H9 (cell line): ENCODE data around the gene AK8. TPM values are rescaled to one million over a fixed set of nuclear protein-coding genes. Genes with fewer than 3 reads are reported as not detected.

Experiments used
- DNase-seq: peaks from one replicate; pipeline ENCODE4 v3.0.0-alpha.2; 2017
- H2AFZ ChIP-seq: one replicate; pipeline ENCODE4 v1.6.1; 2013; ENCODE audit warnings: mild to moderate bottlenecking, low read length, control low read depth, moderate library complexity
- H2AK5ac ChIP-seq: 2 replicates; pipeline ENCODE4 v1.6.1; 2013; ENCODE audit warnings: low read length, control low read depth, mixed read lengths; ENCODE audit not compliant: insufficient read length
- H2BK120ac ChIP-seq: one replicate; pipeline ENCODE4 v1.6.1; 2013; ENCODE audit warnings: low read depth, mild to moderate bottlenecking, low read length, control low read depth, inconsistent platforms; ENCODE audit not compliant: poor library complexity, severe bottlenecking
- H2BK12ac ChIP-seq: 2 replicates; pipeline ENCODE4 v1.6.1; 2013; ENCODE audit warnings: low read length, control low read depth, mixed read lengths, low read depth; ENCODE audit not compliant: insufficient read length
- H2BK15ac ChIP-seq: 2 replicates; pipeline ENCODE4 v1.6.1; 2013; ENCODE audit warnings: low read depth, low read length, control low read depth
- H2BK20ac ChIP-seq: one replicate; pipeline ENCODE4 v1.6.1; 2013; ENCODE audit warnings: low read depth, mild to moderate bottlenecking, low read length, control low read depth, inconsistent platforms; ENCODE audit not compliant: poor library complexity, severe bottlenecking
- H2BK5ac ChIP-seq: 2 replicates; pipeline ENCODE4 v1.6.1; 2013; ENCODE audit warnings: low read length, control low read depth, mixed read lengths; ENCODE audit not compliant: insufficient read length
- H3K14ac ChIP-seq: 2 replicates; pipeline ENCODE4 v1.6.1; 2013; ENCODE audit warnings: low read length, control low read depth; ENCODE audit not compliant: insufficient read depth
- H3K18ac ChIP-seq: 2 replicates; pipeline ENCODE4 v1.6.1; 2013; ENCODE audit warnings: low read depth, mild to moderate bottlenecking, mixed read lengths, low read length, control low read depth; ENCODE audit not compliant: insufficient read length
- H3K23ac ChIP-seq: 2 replicates; pipeline ENCODE4 v1.6.1; 2013; ENCODE audit warnings: low read length, control low read depth, mixed read lengths, low read depth; ENCODE audit not compliant: insufficient read length
- H3K23me2 ChIP-seq: 2 replicates; pipeline ENCODE4 v1.6.1; 2013; ENCODE audit warnings: low read depth, mild to moderate bottlenecking, mixed read lengths, low read length, control low read depth; ENCODE audit not compliant: insufficient read length, poor library complexity, severe bottlenecking
- H3K27ac ChIP-seq: 2 replicates; pipeline ENCODE4 v1.5.1; 2013; ENCODE audit warnings: low read length, control low read depth, mixed read lengths, low read depth; ENCODE audit not compliant: insufficient read length
- H3K27me3 ChIP-seq: 2 replicates; pipeline ENCODE4 v1.6.1; 2013; ENCODE audit warnings: low read length, control low read depth, inconsistent platforms; ENCODE audit not compliant: insufficient read depth
- H3K4ac ChIP-seq: 2 replicates; pipeline ENCODE4 v1.6.1; 2013; ENCODE audit warnings: low read depth, mild to moderate bottlenecking, control low read depth, inconsistent platforms, low read length, moderate library complexity
- H3K4me1 ChIP-seq: 2 replicates; pipeline ENCODE4 v1.6.1; 2013; ENCODE audit warnings: low read length, control low read depth, inconsistent platforms; ENCODE audit not compliant: insufficient read depth
- H3K4me2 ChIP-seq: 2 replicates; pipeline ENCODE4 v1.6.1; 2013; ENCODE audit warnings: low read length, control low read depth, mixed read lengths; ENCODE audit not compliant: insufficient read length, insufficient read depth
- H3K56ac ChIP-seq: 2 replicates; pipeline ENCODE4 v1.6.1; 2013; ENCODE audit warnings: low read depth, mild to moderate bottlenecking, mixed read lengths, low read length, control low read depth; ENCODE audit not compliant: insufficient read length
- H3K79me1 ChIP-seq: 2 replicates; pipeline ENCODE4 v1.6.1; 2013; ENCODE audit warnings: low read depth, mild to moderate bottlenecking, moderate library complexity, low read length, control low read depth, inconsistent platforms; ENCODE audit not compliant: insufficient read depth, poor library complexity, severe bottlenecking
- H3K79me2 ChIP-seq: 2 replicates; pipeline ENCODE4 v1.6.1; 2013; ENCODE audit warnings: low read length, control low read depth, inconsistent platforms; ENCODE audit not compliant: insufficient read depth
- H3K9ac ChIP-seq: 2 replicates; pipeline ENCODE4 v1.6.1; 2013; ENCODE audit warnings: low read length, control low read depth, mixed read lengths; ENCODE audit not compliant: insufficient read length; ENCODE audit errors: extremely low read depth
- H3K9me3 ChIP-seq: one replicate; pipeline ENCODE4 v1.6.1; 2013; ENCODE audit warnings: low read depth, low read length, inconsistent platforms; ENCODE audit not compliant: control insufficient read depth
- H3T11ph ChIP-seq: one replicate; pipeline ENCODE4 v1.6.1; 2013; ENCODE audit warnings: mild to moderate bottlenecking, low read length, control low read depth, inconsistent platforms
- H4K20me1 ChIP-seq: one replicate; pipeline ENCODE4 v1.6.1; 2013; ENCODE audit not compliant: control insufficient read depth, insufficient read length, insufficient read depth
- H4K5ac ChIP-seq: 2 replicates; pipeline ENCODE4 v1.6.1; 2013; ENCODE audit warnings: low read depth, mild to moderate bottlenecking, mixed read lengths, low read length, control low read depth; ENCODE audit not compliant: insufficient read length
- H4K8ac ChIP-seq: replicated peaks from 2 replicates; pipeline ENCODE4 v1.6.1; 2013; ENCODE audit warnings: low read length, control low read depth, mixed read lengths, low read depth; ENCODE audit not compliant: insufficient read length
- H4K91ac ChIP-seq: 2 replicates; pipeline ENCODE4 v1.6.1; 2013; ENCODE audit warnings: low read depth, mild to moderate bottlenecking, moderate library complexity, mixed read lengths, low read length, control low read depth; ENCODE audit not compliant: insufficient read length
- H3K27ac Mint-ChIP-seq, 3 experiments: 2 replicates in 2 of 3; 3 replicates in 1 of 3; pipeline ENCODE4 v1.8.0; 2020 to 2021; ENCODE audit warnings: mixed read lengths in 3 of 3, mild to moderate bottlenecking in 1 of 3, moderate library complexity in 1 of 3
- H3K27me3 Mint-ChIP-seq: 2 replicates; pipeline ENCODE4 v1.8.0; 2021; ENCODE audit warnings: low read depth, mild to moderate bottlenecking, moderate library complexity, mixed read lengths
- H3K36me3 Mint-ChIP-seq, 3 experiments: 2 replicates in 2 of 3; 3 replicates in 1 of 3; pipeline ENCODE4 v1.8.0; 2020 to 2021; ENCODE audit warnings: low read depth in 3 of 3, mixed read lengths in 3 of 3; ENCODE audit not compliant: insufficient read depth in 1 of 3
- H3K4me1 Mint-ChIP-seq, 2 experiments: 2 replicates each; pipeline ENCODE4 v1.8.0; 2020; ENCODE audit warnings: mixed read lengths in 2 of 2
- H3K4me3 Mint-ChIP-seq, 2 experiments: 2 replicates in 1 of 2; 3 replicates in 1 of 2; pipeline ENCODE4 v1.8.0; 2020 to 2021; ENCODE audit warnings: mild to moderate bottlenecking in 2 of 2, mixed read lengths in 2 of 2, moderate library complexity in 1 of 2
- H3K9me3 Mint-ChIP-seq, 2 experiments: 2 replicates in 1 of 2; 3 replicates in 1 of 2; pipeline ENCODE4 v1.8.0; 2020; ENCODE audit warnings: mild to moderate bottlenecking in 2 of 2, mixed read lengths in 2 of 2, moderate library complexity in 1 of 2
- total RNA-seq: library from RNA; stranded (reverse); gene quantifications from 2 replicates; pipeline ENCODE4 v1.2.1, GENCODE V29; 2021
- TF ChIP-seq, protein P1 (sequence below): fragments of 200-600 bp; sonication (generic); conservative IDR thresholded peaks from 3 replicates; pipeline ENCODE4 v1.8.0; 2021; ENCODE audit warnings: antibody characterized with exemption, mild to moderate bottlenecking

Gene AK8
- total RNA-seq, 1 experiment from 2014 or later, result 0.44 TPM

GRCh38 chr9:132697230-132697629 lies 180.9 kb downstream of the AK8 start:
- H3K4me1 Mint-ChIP-seq, result no peaks in the 10 kb centered on the region
- TF ChIP-seq, protein P1, sequence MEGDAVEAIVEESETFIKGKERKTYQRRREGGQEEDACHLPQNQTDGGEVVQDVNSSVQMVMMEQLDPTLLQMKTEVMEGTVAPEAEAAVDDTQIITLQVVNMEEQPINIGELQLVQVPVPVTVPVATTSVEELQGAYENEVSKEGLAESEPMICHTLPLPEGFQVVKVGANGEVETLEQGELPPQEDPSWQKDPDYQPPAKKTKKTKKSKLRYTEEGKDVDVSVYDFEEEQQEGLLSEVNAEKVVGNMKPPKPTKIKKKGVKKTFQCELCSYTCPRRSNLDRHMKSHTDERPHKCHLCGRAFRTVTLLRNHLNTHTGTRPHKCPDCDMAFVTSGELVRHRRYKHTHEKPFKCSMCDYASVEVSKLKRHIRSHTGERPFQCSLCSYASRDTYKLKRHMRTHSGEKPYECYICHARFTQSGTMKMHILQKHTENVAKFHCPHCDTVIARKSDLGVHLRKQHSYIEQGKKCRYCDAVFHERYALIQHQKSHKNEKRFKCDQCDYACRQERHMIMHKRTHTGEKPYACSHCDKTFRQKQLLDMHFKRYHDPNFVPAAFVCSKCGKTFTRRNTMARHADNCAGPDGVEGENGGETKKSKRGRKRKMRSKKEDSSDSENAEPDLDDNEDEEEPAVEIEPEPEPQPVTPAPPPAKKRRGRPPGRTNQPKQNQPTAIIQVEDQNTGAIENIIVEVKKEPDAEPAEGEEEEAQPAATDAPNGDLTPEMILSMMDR, result no peak
- no peak overlapping the region for H3K23ac ChIP-seq

More at GRCh38 chr9:132697230-132697629, 180.9 kb downstream of the AK8 start:
- Histone ChIP-seq H3K9ac (no peak overlapping the region), H3K4me2 (no peak overlapping the region), H3K56ac (no peak overlapping the region), H4K91ac (no peak overlapping the region), H3K23me2 (no peaks in the 10 kb centered on the region), H3K14ac (no peak overlapping the region), H3K4ac (no peak overlapping the region), H3K18ac (no peak overlapping the region), H2BK5ac (no peak overlapping the region), H2AFZ (no peak overlapping the region), H3K27ac (no peak overlapping the region), H3K27me3 (no peaks in the 10 kb centered on the region), H2AK5ac (no peak overlapping the region), H4K5ac (no peak overlapping the region), H2BK15ac (no peak overlapping the region), H3K79me2 (no peaks in the 10 kb centered on the region), H2BK120ac (no peak overlapping the region), H3K4me1 (no peaks in the 10 kb centered on the region), H2BK20ac (no peak overlapping the region), H3T11ph (no peak overlapping the region), H3K9me3 (peaks cover 7% of the 10 kb centered on the region), H2BK12ac (no peak overlapping the region), H3K79me1 (no peaks in the 10 kb centered on the region), H4K20me1 (no peaks in the 10 kb centered on the region), H4K8ac (no peak overlapping the region)
- Mint-ChIP-seq H3K27ac (no peak overlapping the region), H3K4me3 (no peak overlapping the region), H3K27me3 (peaks cover 6% of the 10 kb centered on the region), H3K36me3 (peaks cover 4 to 11% (median 10%) of the 10 kb centered on the region in 3 experiments), H3K9me3 (peaks cover 30 to 48% of the 10 kb centered on the region in 2 experiments)
- DNase-seq, result no peak
